GM21381 (cell line): ENCODE measurements around the gene CREBZF.
"Not testable (repeated sequence)": the region's sequence is repeated elsewhere in the genome, so short reads cannot be mapped to it uniquely, and the experiment has no call there.

ENCODE experiments used
- ATAC-seq: cut with Tn5 transposase; IDR thresholded peaks from one replicate; pipeline ENCODE4 v1.9.1; 2021; ENCODE audit warnings: mild to moderate bottlenecking, moderate library complexity; ENCODE audit not compliant: unreplicated experiment

The CREBZF gene

GRCh38 chr11:85672105-85672902 is 7.4 kb upstream of the CREBZF start:
- ATAC-seq: no peak

- ATAC-seq: not testable (repeated sequence)
These were observed 6.2 kb upstream of the CREBZF start for GRCh38 chr11:85670949-85671663.

GRCh38 chr11:85668157-85668556 is 3.2 kb upstream of the CREBZF start:
- no peak for ATAC-seq

- ATAC-seq: no peak
These were observed 1.8 kb upstream of the CREBZF start for GRCh38 chr11:85666687-85667086.

GRCh38 chr11:85665733-85666132 is 804 bp upstream of the CREBZF start:
- no peak for ATAC-seq

GRCh38 chr11:85663753-85664614 is 945 bp downstream of the CREBZF start:
- ATAC-seq: peak; percentile 58

GRCh38 chr11:85663080-85663752 is 1.7 kb downstream of the CREBZF start:
- ATAC-seq: no peak

- no peak for ATAC-seq
These were observed 2.8 kb downstream of the CREBZF start for GRCh38 chr11:85661972-85662664.

GRCh38 chr11:85658180-85658579 is 6.7 kb downstream of the CREBZF start:
- no peak for ATAC-seq

GRCh38 chr11:85656777-85657176 is 8.2 kb downstream of the CREBZF start:
- ATAC-seq: no peak

GRCh38 chr11:85654343-85654742 is 10.6 kb downstream of the CREBZF start:
- ATAC-seq: not testable (repeated sequence)

GRCh38 chr11:85652786-85653447 is 12.0 kb downstream of the CREBZF start:
- ATAC-seq: no peak

- no peak for ATAC-seq
These were observed 13.8 kb downstream of the CREBZF start for GRCh38 chr11:85651118-85651517.

GRCh38 chr11:85647604-85648299 is 17.2 kb downstream of the CREBZF start, which contains the start of gene TMEM126A:
TMEM126A (plus strand) TSS chr11:85647967; CDS start chr11:85650256, 2,289 bp downstream.
- ATAC-seq: peak; percentile 99

- no peak for ATAC-seq
These were observed 17.9 kb downstream of the CREBZF start for GRCh38 chr11:85647078-85647477.

GRCh38 chr11:85643191-85643614 is 21.7 kb downstream of the CREBZF start:
- ATAC-seq: no peak

GRCh38 chr11:85634747-85635146 is 30.2 kb downstream of the CREBZF start:
- ATAC-seq: no peak

- peak; percentile 3 for ATAC-seq
These were observed 36.1 kb downstream of the CREBZF start for GRCh38 chr11:85628771-85629341.
